Measurements from ENCODE around the gene CACNA1I.

- TF ChIP-seq CTCF (IDR thresholded peaks at IDR 0.05): no peak
- TF ChIP-seq POLR2A (IDR thresholded peaks at IDR 0.05): no peak
Measured at GRCh38 chr22:39627208-39627607, 56.7 kb downstream of the CACNA1I start.
